NB4 (cell line): ENCODE results near the gene MYL3.

Source experiments
- DNase-seq: peaks from one replicate; pipeline ENCODE4 v3.0.0; 2010; ENCODE audit warnings: low read depth
- H3K4me3 ChIP-seq: one replicate; pipeline ENCODE4 v1.5.1; 2011; ENCODE audit warnings: mild to moderate bottlenecking, low read depth, low read length, moderate library complexity
- MYC ChIP-seq: IDR thresholded peaks from 2 replicates; pipeline ENCODE4 v1.6.1; 2011; ENCODE audit warnings: low read depth, low read length
- POLR2A ChIP-seq: IDR thresholded peaks from 2 replicates; pipeline ENCODE4 v1.6.1; 2011; ENCODE audit warnings: mild to moderate bottlenecking; ENCODE audit not compliant: insufficient read length; ENCODE audit errors: extremely low read depth
- TF ChIP-seq, protein P1 (sequence below): IDR thresholded peaks from 2 replicates; pipeline ENCODE4 v1.6.1; 2011; ENCODE audit warnings: low read depth, low read length
- TF ChIP-seq, protein P2 (sequence below): IDR thresholded peaks from one replicate; pipeline ENCODE4 v1.5.1; 2012; ENCODE audit warnings: low read depth, low read length

Gene MYL3

DNA sequence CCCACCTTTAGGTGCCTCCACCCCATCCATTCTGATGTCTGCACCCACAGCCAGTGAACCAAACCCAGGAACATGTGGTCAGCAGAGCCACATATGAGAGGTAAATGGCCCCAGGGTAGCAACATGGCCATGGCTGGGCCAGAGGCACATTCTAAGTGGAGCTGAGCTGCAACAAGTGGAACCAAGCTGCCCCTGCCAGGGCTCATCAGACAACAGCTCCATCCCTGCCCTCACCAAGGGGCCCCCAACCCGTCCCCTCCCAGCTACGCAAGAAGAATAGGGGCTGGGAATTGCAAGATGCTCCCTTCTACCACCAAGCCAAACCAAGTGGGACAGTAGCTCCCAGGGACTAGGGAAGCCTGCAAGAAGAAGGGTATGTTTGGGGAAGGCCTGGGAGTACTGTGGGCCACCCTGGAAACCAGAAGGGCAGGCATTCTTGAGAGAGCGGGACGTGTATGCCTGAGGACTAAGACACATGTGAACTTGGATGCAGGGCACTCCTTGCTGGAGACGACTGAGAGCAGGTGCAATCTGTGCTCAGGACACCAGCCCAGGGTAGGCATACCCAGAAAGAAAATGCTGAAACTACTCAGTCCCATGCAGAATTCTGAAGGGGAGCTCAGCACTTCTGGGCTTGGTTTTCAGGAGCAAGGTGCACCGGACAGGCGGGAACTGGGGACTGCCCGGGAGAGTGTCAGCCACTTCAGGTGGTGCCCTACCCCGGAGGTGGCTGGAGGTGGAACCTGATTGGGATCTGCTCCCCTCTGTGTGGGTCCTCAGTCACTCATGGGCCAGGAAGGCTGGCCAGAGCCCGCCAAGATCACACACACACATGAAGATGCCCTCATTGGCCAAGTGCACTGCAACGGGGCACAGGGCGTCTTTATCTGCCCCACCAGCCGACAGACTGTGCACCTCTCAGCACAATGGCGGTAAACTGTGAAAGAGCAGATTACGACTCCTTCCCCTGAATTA is 9.5 kb downstream of the MYL3 start:
- no peak for DNase-seq
- TF ChIP-seq, protein P1, sequence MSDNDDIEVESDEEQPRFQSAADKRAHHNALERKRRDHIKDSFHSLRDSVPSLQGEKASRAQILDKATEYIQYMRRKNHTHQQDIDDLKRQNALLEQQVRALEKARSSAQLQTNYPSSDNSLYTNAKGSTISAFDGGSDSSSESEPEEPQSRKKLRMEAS, result no peak
- TF ChIP-seq, protein P2, sequence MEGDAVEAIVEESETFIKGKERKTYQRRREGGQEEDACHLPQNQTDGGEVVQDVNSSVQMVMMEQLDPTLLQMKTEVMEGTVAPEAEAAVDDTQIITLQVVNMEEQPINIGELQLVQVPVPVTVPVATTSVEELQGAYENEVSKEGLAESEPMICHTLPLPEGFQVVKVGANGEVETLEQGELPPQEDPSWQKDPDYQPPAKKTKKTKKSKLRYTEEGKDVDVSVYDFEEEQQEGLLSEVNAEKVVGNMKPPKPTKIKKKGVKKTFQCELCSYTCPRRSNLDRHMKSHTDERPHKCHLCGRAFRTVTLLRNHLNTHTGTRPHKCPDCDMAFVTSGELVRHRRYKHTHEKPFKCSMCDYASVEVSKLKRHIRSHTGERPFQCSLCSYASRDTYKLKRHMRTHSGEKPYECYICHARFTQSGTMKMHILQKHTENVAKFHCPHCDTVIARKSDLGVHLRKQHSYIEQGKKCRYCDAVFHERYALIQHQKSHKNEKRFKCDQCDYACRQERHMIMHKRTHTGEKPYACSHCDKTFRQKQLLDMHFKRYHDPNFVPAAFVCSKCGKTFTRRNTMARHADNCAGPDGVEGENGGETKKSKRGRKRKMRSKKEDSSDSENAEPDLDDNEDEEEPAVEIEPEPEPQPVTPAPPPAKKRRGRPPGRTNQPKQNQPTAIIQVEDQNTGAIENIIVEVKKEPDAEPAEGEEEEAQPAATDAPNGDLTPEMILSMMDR, result no peak
- TF ChIP-seq POLR2A (no peak), MYC (no peak)

DNA sequence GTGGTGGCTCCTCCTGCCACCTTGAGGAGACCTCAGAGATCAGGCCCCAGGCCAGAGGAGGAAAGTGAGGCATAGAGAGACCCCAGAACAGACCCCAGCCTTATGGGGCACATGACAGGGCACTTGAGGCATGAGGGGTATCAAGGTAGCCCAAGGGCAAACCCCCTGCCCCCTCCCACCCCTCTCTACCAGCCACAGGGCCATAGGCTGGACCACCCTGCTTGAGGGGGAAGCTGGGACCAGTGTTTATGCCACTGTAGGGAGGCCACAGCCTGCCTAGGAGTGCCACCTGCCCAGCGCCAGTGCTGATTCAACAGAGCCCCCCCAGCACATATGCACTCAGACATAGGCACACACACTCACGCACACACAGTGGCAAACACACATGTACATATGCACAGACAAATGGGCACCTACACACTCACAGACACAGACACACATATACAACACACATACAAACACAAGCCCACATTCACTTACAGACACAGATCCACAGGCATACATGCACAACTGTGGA is 10.3 kb downstream of the MYL3 start:
- DNase-seq, result no peak
- TF ChIP-seq POLR2A (no peak), MYC (no peak)
- TF ChIP-seq, protein P1, result no peak
- TF ChIP-seq, protein P2, result no peak
- H3K4me3 ChIP-seq, result no peak overlapping the region

More for the DNA sequence above, 9.5 kb downstream of the MYL3 start:
- H3K4me3 ChIP-seq, result no peak overlapping the region

DNA sequence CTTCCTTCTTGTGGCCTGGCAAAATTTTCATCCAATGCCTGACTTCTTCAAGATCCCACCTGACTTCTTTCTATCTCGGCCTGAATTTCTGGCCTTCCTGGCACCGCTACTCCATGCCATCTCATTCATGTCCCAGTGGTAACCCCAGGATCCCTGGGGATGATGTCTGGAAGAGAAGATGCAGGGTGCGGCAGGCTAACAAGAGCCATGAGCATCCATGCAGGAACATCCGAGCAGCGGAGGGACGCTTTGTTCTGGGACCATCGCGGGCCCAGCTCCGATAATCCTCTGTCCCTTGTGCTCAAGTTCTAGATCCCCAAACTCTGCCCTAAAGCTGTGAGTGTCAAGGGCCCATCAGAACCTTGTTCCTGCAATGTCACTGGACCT is 10.9 kb downstream of the MYL3 start:
- TF ChIP-seq, protein P1, result no peak
- TF ChIP-seq MYC (no peak), POLR2A (no peak)
- TF ChIP-seq, protein P2, result no peak
- no peak for DNase-seq
- no peak overlapping the region for H3K4me3 ChIP-seq

DNA sequence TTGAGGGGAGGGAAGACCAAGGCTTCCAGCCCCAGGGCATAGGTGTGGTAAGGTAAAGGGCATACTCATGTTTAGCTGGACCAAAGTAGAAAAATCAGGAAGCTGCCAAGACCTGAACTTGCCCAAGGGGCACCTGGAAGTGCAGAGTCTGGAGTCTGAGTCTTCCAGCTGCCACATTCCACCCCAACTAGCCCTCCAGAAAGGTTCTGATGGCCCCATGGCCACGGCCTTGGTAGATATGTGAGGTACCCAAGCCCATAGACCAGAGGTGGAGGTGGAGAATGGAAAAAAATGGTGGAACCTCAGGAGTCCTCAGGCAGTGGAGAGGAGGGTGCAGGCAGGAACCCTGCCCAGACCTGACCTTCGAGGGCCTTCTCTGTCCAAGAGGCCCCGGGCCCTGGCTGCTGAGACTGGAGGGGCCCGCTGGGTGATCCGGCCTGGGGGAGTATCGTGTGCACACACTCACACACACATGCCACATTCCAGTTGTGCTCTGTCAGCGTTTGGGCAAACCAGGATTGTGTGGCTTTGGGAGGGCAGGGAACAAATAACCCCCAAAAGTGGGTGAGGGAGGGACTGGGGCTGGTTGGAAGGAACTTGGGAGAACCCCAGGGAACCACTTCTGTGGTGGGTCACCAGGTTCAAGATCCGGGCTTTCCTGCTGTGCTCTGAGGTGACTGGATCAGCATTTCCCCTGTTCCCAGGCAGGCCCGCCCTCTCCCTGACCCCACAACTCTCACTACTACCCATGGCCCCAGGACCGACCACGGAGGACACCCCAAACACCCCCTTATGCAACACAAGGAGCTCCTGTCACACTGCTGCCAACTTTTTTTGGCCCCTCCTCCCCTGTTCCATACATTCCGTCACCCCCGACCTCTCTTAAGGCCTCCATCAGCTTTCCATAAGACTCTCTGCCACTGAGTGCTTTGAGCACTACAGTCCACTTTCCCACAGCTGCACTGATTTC is 11.6 kb downstream of the MYL3 start:
- H3K4me3 ChIP-seq, result no peak overlapping the region

DNA sequence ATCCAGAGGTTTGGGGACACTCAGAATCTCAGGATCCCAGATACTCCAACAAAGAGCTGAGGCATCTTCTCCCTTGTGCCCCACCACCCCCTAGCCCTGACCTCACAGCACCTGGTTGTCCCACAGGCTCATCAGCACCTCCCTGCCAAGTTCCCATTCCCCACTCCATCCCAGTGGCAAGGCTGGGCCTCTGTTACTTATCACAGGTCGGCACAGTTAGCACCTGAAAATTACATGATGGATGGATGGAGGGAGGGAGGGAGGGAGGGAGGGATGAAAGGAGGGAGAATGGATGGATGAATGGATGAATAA is 12.8 kb downstream of the MYL3 start:
- DNase-seq, result no peak
- H3K4me3 ChIP-seq, result no peak overlapping the region
- TF ChIP-seq, protein P2, result no peak
- TF ChIP-seq POLR2A, result no peak
- TF ChIP-seq, protein P1, result no peak
- TF ChIP-seq MYC, result no peak

More for the DNA sequence above, 11.6 kb downstream of the MYL3 start:
- no peak for DNase-seq
- TF ChIP-seq MYC, result no peak
- TF ChIP-seq, protein P1, result no peak
- TF ChIP-seq POLR2A, result no peak
- TF ChIP-seq, protein P2, result no peak
